GM19035 (cell line): ENCODE data around the gene PIGB.
"Not testable (repeated sequence)": the region's sequence is repeated elsewhere in the genome, so short reads cannot be mapped to it uniquely, and the experiment has no call there.

Experiments used
- ATAC-seq: cut with Tn5 transposase; IDR thresholded peaks from one replicate; pipeline ENCODE4 v1.9.1; 2021; ENCODE audit not compliant: unreplicated experiment

PIGB gene

GRCh38 chr15:55318588-55319494 is at the start of gene PIGB, which contains the start of gene PIGBOS1:
PIGB (plus strand) TSS chr15:55319222; CDS start chr15:55319251, 29 bp downstream.
PIGBOS1 (minus strand) TSS chr15:55319123; CDS start chr15:55317792, 1,331 bp downstream.
- peak; percentile 92 for ATAC-seq

- ATAC-seq: no peak
Observed at GRCh38 chr15:55270291-55270690, 48.7 kb upstream of the PIGB start.

DNA sequence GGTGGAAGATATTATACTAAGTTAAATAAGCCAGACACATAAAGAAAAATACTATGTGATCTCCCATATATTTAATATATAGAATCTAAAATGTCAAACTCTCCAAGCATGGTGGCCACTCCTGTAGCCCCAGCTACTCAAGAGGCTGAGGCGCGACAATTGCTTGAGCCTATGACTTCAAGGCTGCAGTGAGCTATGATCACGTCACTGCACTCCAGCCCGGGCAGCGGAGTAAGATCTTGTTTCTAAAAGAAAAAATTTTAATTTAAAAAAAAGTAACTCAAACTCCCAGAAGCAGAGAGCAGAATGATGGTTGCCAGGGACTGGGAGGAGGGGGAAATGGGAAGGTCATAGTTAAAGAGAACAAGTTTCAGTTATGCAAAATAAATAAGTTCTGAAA is 42.7 kb upstream of the PIGB start:
- ATAC-seq: no peak

GRCh38 chr15:55277116-55277564 is 41.9 kb upstream of the PIGB start:
- ATAC-seq: peak; percentile 49

GRCh38 chr15:55277715-55278114 is 41.3 kb upstream of the PIGB start:
- no peak for ATAC-seq

DNA sequence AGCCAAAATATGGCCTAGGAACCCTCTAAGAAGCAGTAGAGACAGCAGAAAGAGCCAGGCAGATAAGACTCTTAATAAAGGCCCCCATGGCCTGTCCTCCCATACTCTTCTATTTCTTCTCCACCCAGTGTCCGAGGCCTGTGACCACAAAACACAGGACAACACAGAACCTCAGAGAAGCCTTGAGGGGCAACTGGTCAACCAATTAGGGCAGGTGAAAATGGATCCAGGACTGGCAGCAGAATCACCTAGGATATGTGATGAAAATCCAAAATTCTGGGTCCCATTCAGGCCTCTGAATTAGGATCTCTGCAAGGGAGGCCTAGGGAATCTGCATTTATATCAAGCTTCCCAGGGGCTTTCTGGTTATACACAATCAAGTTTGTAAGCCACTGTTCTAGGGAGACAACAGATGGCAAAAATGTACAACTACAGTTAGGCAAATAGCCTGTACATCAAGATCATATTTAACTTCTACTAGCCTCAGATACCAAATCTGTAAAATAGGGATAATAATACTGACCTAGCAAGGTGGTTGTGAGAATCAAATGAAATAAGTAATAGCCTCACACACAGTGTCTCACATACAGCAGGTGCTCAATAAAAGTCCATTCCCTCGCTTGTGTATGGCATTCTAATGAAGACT is 39.8 kb upstream of the PIGB start:
- ATAC-seq: no peak

- peak; percentile 83 for ATAC-seq
Observed at GRCh38 chr15:55279746-55280351, 39.2 kb upstream of the PIGB start.

- not testable (repeated sequence) for ATAC-seq
Observed at GRCh38 chr15:55280589-55280988, 38.4 kb upstream of the PIGB start.

GRCh38 chr15:55281517-55282228 is 37.3 kb upstream of the PIGB start:
- no peak for ATAC-seq

- ATAC-seq: no peak
Observed at GRCh38 chr15:55282284-55282833, 36.7 kb upstream of the PIGB start.

DNA sequence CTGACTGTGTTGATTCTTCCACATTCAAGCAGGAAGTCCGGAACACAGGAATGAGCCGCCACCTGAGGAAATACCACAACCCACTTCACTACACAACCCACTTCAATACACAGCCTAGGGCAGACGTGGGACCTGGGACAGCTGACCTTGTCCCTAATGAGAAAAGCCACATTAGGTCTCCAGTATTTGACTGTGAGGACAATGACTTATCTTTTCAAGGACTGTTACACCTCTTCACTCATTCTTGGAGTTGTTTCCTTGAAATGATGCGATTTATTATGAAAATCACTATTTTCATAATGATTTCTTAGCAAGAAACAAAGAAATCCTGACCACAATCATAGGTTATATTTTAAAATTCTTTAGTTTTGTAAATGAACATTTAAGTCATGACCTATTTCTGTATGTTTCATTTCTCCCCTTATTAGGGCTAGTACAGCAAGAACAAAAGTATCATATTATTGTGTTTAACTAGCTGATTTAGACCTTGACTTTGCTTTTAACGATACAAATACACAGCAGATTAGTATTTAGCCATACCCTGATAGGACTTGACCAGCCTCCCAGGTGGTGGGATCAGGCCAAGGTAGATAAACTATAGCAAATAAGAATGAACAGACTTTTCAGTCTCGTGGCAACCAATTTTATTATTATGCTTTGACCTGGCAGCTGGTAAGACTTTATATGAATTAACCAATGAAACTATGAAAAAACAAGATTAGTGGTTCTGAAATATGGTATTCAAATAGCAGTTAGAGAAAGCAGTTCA is 35.5 kb upstream of the PIGB start:
- ATAC-seq: no peak

DNA sequence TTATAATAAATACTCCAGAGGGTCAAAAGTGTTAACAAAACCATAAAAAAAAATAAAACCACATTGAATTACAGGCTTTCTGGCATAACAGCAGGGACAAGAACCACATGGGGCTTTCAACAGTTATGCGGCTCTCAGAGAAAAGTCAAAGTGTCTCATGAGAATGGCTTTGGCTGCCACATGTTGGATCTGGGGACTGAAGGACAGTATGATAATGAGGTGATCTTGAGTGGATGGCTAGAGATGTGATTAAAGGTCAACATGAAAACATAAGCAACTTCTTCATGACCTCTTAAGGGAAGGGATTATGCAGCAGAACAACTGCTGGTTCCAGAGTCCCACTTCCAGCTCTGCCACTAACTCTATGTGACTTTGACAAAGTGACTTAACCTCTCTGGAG is 34.6 kb upstream of the PIGB start:
- no peak for ATAC-seq

DNA sequence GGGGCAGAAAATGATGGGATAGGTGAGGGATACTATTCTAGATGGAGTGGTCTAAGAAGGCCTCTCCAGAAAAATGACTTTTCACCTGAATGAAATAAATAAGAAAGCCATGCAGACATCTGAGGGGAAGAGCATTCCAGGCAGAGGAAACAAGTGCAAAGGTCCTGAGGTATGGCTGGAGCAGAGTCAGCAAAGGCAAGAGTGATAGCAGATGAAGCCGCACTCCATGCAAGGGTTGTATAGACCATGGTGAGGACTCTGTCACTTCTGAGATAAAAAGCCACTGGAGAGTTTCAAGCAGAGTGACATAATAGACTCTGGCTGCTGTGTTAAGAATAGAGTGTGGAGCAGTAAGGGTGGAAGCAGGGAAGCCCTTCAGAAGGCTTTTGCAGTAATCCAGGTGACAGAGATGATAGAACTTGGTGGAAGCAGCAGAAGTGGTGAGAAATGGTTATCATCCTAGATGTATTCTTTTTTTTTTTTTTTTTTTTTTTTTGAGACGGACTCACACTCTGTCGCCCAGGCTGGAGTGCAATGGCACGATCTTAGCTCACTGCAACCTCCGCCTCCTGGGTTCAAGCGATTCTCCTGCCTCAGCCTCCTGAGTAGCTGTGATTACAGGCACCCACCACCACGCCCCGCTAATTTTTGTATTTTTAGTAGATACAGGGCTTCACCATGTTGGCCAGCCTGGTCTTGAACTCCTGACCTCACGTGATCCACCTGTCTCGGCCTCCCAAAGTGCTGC is 32.4 kb upstream of the PIGB start:
- not testable (repeated sequence) for ATAC-seq

DNA sequence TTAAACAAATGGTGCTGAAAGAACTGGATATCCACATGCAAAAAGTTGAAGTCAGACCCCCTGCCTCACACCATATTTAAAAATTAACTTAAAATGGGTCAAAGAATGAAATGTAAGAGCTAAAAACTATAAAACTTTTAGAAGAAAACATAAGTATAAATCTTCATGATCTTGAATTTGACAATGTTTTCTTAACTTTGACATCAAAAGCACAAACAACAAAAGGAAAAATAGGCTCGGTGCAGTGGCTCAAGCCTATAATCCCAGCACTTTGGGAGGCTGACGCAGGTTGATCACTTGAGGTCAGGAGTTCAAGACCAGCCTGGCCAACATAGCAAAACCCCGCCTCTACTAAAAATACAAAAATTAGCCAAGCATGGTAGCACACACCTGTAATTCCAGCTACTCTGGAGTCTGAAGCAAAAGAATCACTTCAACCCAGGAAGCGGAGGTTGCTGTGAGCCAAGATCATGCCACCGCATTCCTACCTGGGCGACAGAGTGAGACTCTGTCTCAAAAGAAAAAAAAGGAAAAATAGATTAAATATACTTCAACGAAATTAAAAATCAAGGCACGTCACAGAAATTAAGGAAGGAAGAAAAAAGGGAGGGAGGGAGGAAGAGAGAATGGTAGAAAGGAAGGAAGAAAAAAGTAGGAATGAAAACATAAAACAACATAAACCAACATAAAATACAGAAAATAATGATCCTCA is 30.9 kb upstream of the PIGB start:
- ATAC-seq: no peak

- peak; percentile 42 for ATAC-seq
Observed at GRCh38 chr15:55289011-55289745, 29.8 kb upstream of the PIGB start.

GRCh38 chr15:55289746-55290527 is 29.1 kb upstream of the PIGB start, which contains the start of gene RAB27A:
RAB27A (minus strand) TSS chr15:55289813; CDS start chr15:55234934, 54,879 bp downstream.
- ATAC-seq: peak; percentile 69

DNA sequence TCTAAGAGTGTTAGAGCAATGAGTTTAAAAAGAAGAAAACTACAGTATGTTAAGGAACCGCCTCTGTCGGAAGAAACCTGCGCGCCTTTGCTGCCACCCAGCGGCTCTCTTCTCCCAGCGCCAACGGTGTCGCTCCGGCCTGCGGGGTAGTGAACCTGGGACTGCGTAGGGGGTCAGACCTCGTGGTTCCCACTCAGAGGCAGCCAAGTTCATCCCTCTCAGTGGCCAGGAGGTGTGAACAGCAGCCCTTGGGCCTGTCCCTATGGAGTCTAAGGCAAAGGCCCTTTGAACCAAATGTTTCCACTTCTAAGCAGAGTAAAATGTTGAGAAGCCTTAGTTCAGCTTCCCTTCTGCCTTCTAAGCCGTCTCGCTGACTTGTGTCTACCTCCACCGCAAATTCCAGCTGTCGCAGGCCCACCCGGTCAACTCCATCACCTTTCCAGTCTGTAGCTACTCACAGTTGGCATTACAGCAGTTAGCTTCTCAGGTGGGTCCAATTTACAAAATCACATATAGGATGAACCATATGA is 28.4 kb upstream of the PIGB start:
- ATAC-seq: peak; percentile 66
